Hematopoietic multipotent progenitor cell treated with erythropoietin and hydrocortisone succinate and interleukin-3 and kit ligand, for 15 days (in vitro differentiated cells): Measurements from ENCODE around the gene CRACR2A.

Experiments
- DNase-seq: peaks from one replicate; pipeline ENCODE4 v3.0.0-alpha.2; 2015; ENCODE audit warnings: low spot score

The CRACR2A gene

GRCh38 chr12:3723916-3724805 lies 28.7 kb downstream of the CRACR2A start:
- no peak for DNase-seq

GRCh38 chr12:3722368-3722767 lies 30.5 kb downstream of the CRACR2A start:
- DNase-seq: no peak

- no peak for DNase-seq
Measured at GRCh38 chr12:3720772-3721171, 32.1 kb downstream of the CRACR2A start.

- DNase-seq: no peak
Measured at GRCh38 chr12:3718100-3718499, 34.8 kb downstream of the CRACR2A start.

- DNase-seq: no peak
Measured at GRCh38 chr12:3717283-3717898, 35.5 kb downstream of the CRACR2A start.

GRCh38 chr12:3715999-3716398 lies 36.9 kb downstream of the CRACR2A start:
- no peak for DNase-seq

GRCh38 chr12:3713947-3714346 lies 39.0 kb downstream of the CRACR2A start:
- DNase-seq: no peak

- no peak for DNase-seq
Measured at GRCh38 chr12:3713483-3713882, 39.4 kb downstream of the CRACR2A start.

GRCh38 chr12:3712209-3712992 lies 40.5 kb downstream of the CRACR2A start:
- no peak for DNase-seq

GRCh38 chr12:3705354-3705675 lies 47.6 kb downstream of the CRACR2A start:
- DNase-seq: no peak

GRCh38 chr12:3704512-3705353 lies 48.2 kb downstream of the CRACR2A start:
- no peak for DNase-seq

- no peak for DNase-seq
Measured at GRCh38 chr12:3700861-3701260, 52.0 kb downstream of the CRACR2A start.

- no peak for DNase-seq
Measured at GRCh38 chr12:3698218-3698974, 54.5 kb downstream of the CRACR2A start.

- DNase-seq: no peak
Measured at GRCh38 chr12:3697311-3697870, 55.5 kb downstream of the CRACR2A start.

- DNase-seq: no peak
Measured at GRCh38 chr12:3694673-3695072, 58.2 kb downstream of the CRACR2A start.

GRCh38 chr12:3692616-3693365 lies 60.1 kb downstream of the CRACR2A start:
- DNase-seq: no peak

- no peak for DNase-seq
Measured at GRCh38 chr12:3686463-3686862, 66.4 kb downstream of the CRACR2A start.

- no peak for DNase-seq
Measured at GRCh38 chr12:3685830-3686229, 67.1 kb downstream of the CRACR2A start.

GRCh38 chr12:3684449-3685051 lies 68.4 kb downstream of the CRACR2A start:
- no peak for DNase-seq

GRCh38 chr12:3683670-3684069 lies 69.2 kb downstream of the CRACR2A start:
- peak; percentile 35 for DNase-seq
